GM12878 (cell line): ENCODE data around the gene THRA. TPM values are rescaled to one million over a fixed set of nuclear protein-coding genes. Genes with fewer than 3 reads are reported as not detected.

Source experiments
- ATAC-seq: fragments of 200-7000 bp; cut with Tn5 transposase; 3 replicates; pipeline ENCODE4 v1.9.1; 2020; ENCODE audit warnings: mild to moderate bottlenecking, moderate library complexity
- BruUV-seq: library from RNA; stranded (reverse); fragments of 400-500 nt; replicated peaks from 2 replicates; lab custom pipeline; 2021; lab: Mats Ljungman, UMichigan
- CTCF ChIA-PET: fragments of 300-600 bp; sonication (Branson Sonifier 250); formaldehyde crosslinking; extraction: SDS; loops from one replicate; lab custom pipeline; 2021; ENCODE audit warnings: inconsistent platforms; lab: Yijun Ruan, JAX
- POLR2A ChIA-PET: fragments of 350-600 bp; formaldehyde crosslinking; extraction: SDS; loops from one replicate; lab custom pipeline; 2021; ENCODE audit warnings: inconsistent platforms; lab: Charles Lee
- RAD21 ChIA-PET: fragments of 300-600 bp; sonication (Branson Sonifier 250); formaldehyde crosslinking; loops from one replicate; lab custom pipeline; 2023; ENCODE audit warnings: antibody characterized with exemption; ENCODE audit not compliant: unreplicated experiment; lab: Charles Lee
- SMC1A ChIA-PET: fragments of 300-600 bp; sonication (Branson Sonifier 250); formaldehyde crosslinking; loops from one replicate; lab custom pipeline; 2023; ENCODE audit not compliant: unreplicated experiment, uncharacterized antibody; lab: Charles Lee
- DNase-seq: peaks from one replicate; pipeline ENCODE4 v3.0.0-alpha.2; 2011; ENCODE audit warnings: low read depth, low spot score
- FAIRE-seq: peaks from 3 replicates; lab custom pipeline; 2011; peaks lifted over from hg19 to GRCh38; lab: Jason Lieb, UNC
- H2AFZ ChIP-seq: 2 replicates; pipeline ENCODE4 v1.6.0; 2011; ENCODE audit warnings: low read depth, low read length, control low read depth; ENCODE audit not compliant: control insufficient read depth
- H3K27ac ChIP-seq: 2 replicates; pipeline ENCODE4 v1.5.1; 2011; ENCODE audit warnings: control low read depth; ENCODE audit not compliant: control insufficient read depth, insufficient read depth
- H3K27me3 ChIP-seq, 2 experiments: replicated peaks in 1 of 2; 2 replicates each; pipeline versions ENCODE4 v1.6.0 to v1.6.1; 2011; ENCODE audit warnings: low read length in 1 of 2; ENCODE audit not compliant: control insufficient read depth in 2 of 2, insufficient read depth in 2 of 2
- H3K36me3 ChIP-seq, 2 experiments: 2 replicates each; pipeline ENCODE4 v1.5.1; 2011; ENCODE audit warnings: low read length in 1 of 2; ENCODE audit not compliant: control insufficient read depth in 2 of 2, insufficient read depth in 2 of 2
- H3K4me1 ChIP-seq: 2 replicates; pipeline ENCODE4 v1.6.1; 2011; ENCODE audit warnings: mild to moderate bottlenecking, low read length, moderate library complexity, mixed read lengths; ENCODE audit not compliant: control insufficient read depth, insufficient read depth
- H3K4me2 ChIP-seq: 2 replicates; pipeline ENCODE4 v1.6.0; 2011; ENCODE audit warnings: control low read depth; ENCODE audit not compliant: control insufficient read depth, insufficient read depth
- H3K4me3 ChIP-seq: fragments of 200-600 bp; sonication (generic); 2 replicates; pipeline ENCODE4 v1.5.1; 2016
- H3K79me2 ChIP-seq: 2 replicates; pipeline ENCODE4 v1.6.0; 2011; ENCODE audit warnings: low read length; ENCODE audit not compliant: control insufficient read depth, insufficient read depth
- H3K9ac ChIP-seq: 2 replicates; pipeline ENCODE4 v1.8.0; 2011; ENCODE audit warnings: low read length, control low read depth, mixed read lengths; ENCODE audit not compliant: control insufficient read depth, insufficient read depth
- H3K9me3 ChIP-seq: replicated peaks from 3 replicates; pipeline ENCODE4 v1.5.1; 2011; ENCODE audit warnings: mild to moderate bottlenecking, low read length; ENCODE audit not compliant: control insufficient read depth, insufficient read depth
- H4K20me1 ChIP-seq: 2 replicates; pipeline ENCODE4 v1.6.0; 2011; ENCODE audit not compliant: control insufficient read depth, insufficient read depth
- BMI1 ChIP-seq: fragments of 450-650 bp; IDR thresholded peaks from 2 replicates; pipeline ENCODE4 v1.6.1; 2016; ENCODE audit warnings: mild to moderate bottlenecking, moderate library complexity, borderline replicate concordance
- EED ChIP-seq: sonication (generic); IDR thresholded peaks from 2 replicates; pipeline ENCODE4 v1.6.1; 2016; ENCODE audit warnings: antibody characterized with exemption, low read depth
- ESRRA ChIP-seq: IDR thresholded peaks from 2 replicates; pipeline ENCODE4 v1.6.1; 2012; ENCODE audit warnings: mild to moderate bottlenecking, low read length, improper control_type of control experiment
- ETV6 ChIP-seq, 2 experiments: fragments of 450-650 bp in 1 of 2; IDR thresholded peaks in 1 of 2; conservative IDR thresholded peaks in 1 of 2; 2 replicates each; pipeline ENCODE4 v1.6.1; 2014; ENCODE audit warnings: antibody characterized with exemption in 1 of 2, borderline replicate concordance in 1 of 2, low read depth in 1 of 2, mild to moderate bottlenecking in 1 of 2, moderate library complexity in 1 of 2
- JUND ChIP-seq: IDR thresholded peaks from 2 replicates; pipeline ENCODE4 v1.6.1; 2012; ENCODE audit warnings: low read depth, mild to moderate bottlenecking, low read length, improper control_type of control experiment, moderate library complexity
- KLF5 ChIP-seq: fragments of 450-650 bp; IDR thresholded peaks from 2 replicates; pipeline ENCODE4 v1.6.1; 2014; ENCODE audit warnings: mild to moderate bottlenecking; ENCODE audit not compliant: partially characterized antibody
- MTA2 ChIP-seq: fragments of 450-650 bp; IDR thresholded peaks from 2 replicates; pipeline ENCODE4 v1.6.1; 2016; ENCODE audit warnings: low read depth, mild to moderate bottlenecking, moderate library complexity
- NBN ChIP-seq: fragments of 450-650 bp; IDR thresholded peaks from 2 replicates; pipeline ENCODE4 v1.6.1; 2016
- NFYA ChIP-seq: IDR thresholded peaks from 2 replicates; pipeline ENCODE4 v1.6.1; 2011; ENCODE audit warnings: low read depth, mild to moderate bottlenecking, low read length, improper control_type of control experiment, borderline replicate concordance
- PAX5 ChIP-seq: IDR thresholded peaks from 2 replicates; pipeline ENCODE4 v1.6.1; 2011; ENCODE audit warnings: low read depth, low read length, borderline replicate concordance
- PAX8 ChIP-seq: fragments of 450-650 bp; IDR thresholded peaks from 2 replicates; pipeline ENCODE4 v1.6.1; 2017; ENCODE audit warnings: mild to moderate bottlenecking, moderate library complexity
- POLR2AphosphoS5 ChIP-seq: IDR thresholded peaks from 2 replicates; pipeline ENCODE4 v1.6.1; 2011; ENCODE audit warnings: mild to moderate bottlenecking, low read length, inconsistent platforms
- RUNX3 ChIP-seq: IDR thresholded peaks from 2 replicates; pipeline ENCODE4 v1.6.1; 2012; ENCODE audit warnings: low read length, inconsistent platforms
- SIN3A ChIP-seq: IDR thresholded peaks from 2 replicates; pipeline ENCODE4 v1.6.1; 2012; ENCODE audit warnings: low read depth, low read length, improper control_type of control experiment
- SPI1 ChIP-seq: IDR thresholded peaks from 2 replicates; pipeline ENCODE4 v1.6.1; 2011; ENCODE audit warnings: low read depth, mild to moderate bottlenecking, low read length, moderate library complexity, borderline replicate concordance; ENCODE audit not compliant: insufficient read depth
- ZBTB4 ChIP-seq: fragments of 450-650 bp; formaldehyde crosslinking; IDR thresholded peaks from 2 replicates; pipeline ENCODE4 v1.4.0; 2022; ENCODE audit warnings: mild to moderate bottlenecking, moderate library complexity
- ZNF24 ChIP-seq: fragments of 450-650 bp; IDR thresholded peaks from 2 replicates; pipeline ENCODE4 v1.6.1; 2017; ENCODE audit warnings: antibody characterized with exemption, mild to moderate bottlenecking
- ZNF384 ChIP-seq: IDR thresholded peaks from 2 replicates; pipeline ENCODE4 v1.6.1; 2012; ENCODE audit warnings: low read depth, mild to moderate bottlenecking, low read length, improper control_type of control experiment, borderline replicate concordance
- WGBS: methylation state at CpG from one replicate; pipeline ENCODE4 v1.1.6; 2016; ENCODE audit warnings: low lambda C conversion rate; ENCODE audit not compliant: insufficient replicate concordance, insufficient coverage; ENCODE audit errors: missing lambda C conversion rate; 5-methylcytosine and 5-hydroxymethylcytosine counted together
- in situ Hi-C: fragments of 300-500 bp; cut with MboI; formaldehyde crosslinking; loops from 9 replicates; pipeline ENCODE4 v1.14.3; 2018; ENCODE audit warnings: mixed read lengths
- intact Hi-C: fragments of 100-400 bp; cut with micrococcal nuclease; formaldehyde crosslinking; loops from one replicate; pipeline ENCODE4 v1.14.2; 2022; ENCODE audit not compliant: unreplicated experiment
- polyA plus RNA-seq, 11 experiments: library from polyadenylated mRNA; depleted of rRNA in 4 of 11; unstranded in 6 of 11; stranded (reverse) in 5 of 11; fragments of >200 nt; fragmentation: Nextera tagmentation in 4 of 11; fragmentation: Illumina TruSeq in 1 of 11; extraction: Ambion mirVana in 4 of 11; extraction: Trizol in 1 of 11; gene quantifications; 1 replicate in 1 of 11; 2 replicates in 10 of 11; pipeline versions ENCODE4 v1.2.1 to v1.2.3, GENCODE V29; 2011 to 2016; ENCODE audit warnings: inconsistent platforms in 2 of 11, missing spikeins in 2 of 11, low read depth in 1 of 11
- total RNA-seq, 4 experiments: library from RNA; depleted of rRNA in 3 of 4; stranded (reverse); fragments of >200 nt in 3 of 4; fragmentation: Illumina TruSeq in 1 of 4; extraction: Trizol in 1 of 4; gene quantifications; 2 replicates each; pipeline versions ENCODE4 v1.2.1 to v1.2.3, GENCODE V29; 2013 to 2021

The THRA gene
- total and polyA plus RNA-seq, 10 of the 15 experiments (the other 5 are each of a cell fraction or from before 2014, with no cell fraction given) = 0.03 to 2.0 (median 0.64) TPM

GRCh38 chr17:40092581-40092980 is 29.8 kb downstream of the THRA start:
- CTCF ChIA-PET = interaction anchor here (1.1 kb wide), 1 partner anchor 18 kb away, joined by 5 read pairs; no protein-coding TSS in a partner anchor
- intact Hi-C loops = no loop called here
- H3K9ac ChIP-seq = no peak overlapping the region
- H3K27ac ChIP-seq = no peak overlapping the region
- in situ Hi-C loops = no loop called here
- SMC1A ChIA-PET = no interaction called here
- RAD21 ChIA-PET = interaction anchor here (1.1 to 1.3 kb wide), 2 partner anchors 19 to 21 kb away, joined by 4 to 6 read pairs; no protein-coding TSS in a partner anchor
- FAIRE-seq (no peak), DNase-seq (no peak), ATAC-seq (no peak)
- peaks cover 18% of the 10 kb centered on the region for H3K4me1 ChIP-seq
- WGBS = 72% methylated on average over 3 of the region's 3 CpGs
- H4K20me1 ChIP-seq = no peaks in the 10 kb centered on the region
- no peak overlapping the region for H3K4me2 ChIP-seq
- H3K4me3 ChIP-seq = no peak overlapping the region
- H2AFZ ChIP-seq = no peak overlapping the region
- TF ChIP-seq ZNF384 (no peak), POLR2AphosphoS5 (no peak), PAX8 (no peak), EED (no peak), SIN3A (no peak), MTA2 (no peak), NFYA (no peak), ZNF24 (no peak), ETV6 (conservative IDR thresholded peaks at IDR 0.05 in 1 of 2, IDR thresholded peaks at IDR 0.05 in 1 of 2; ENCODE audit: borderline replicate concordance in 1 of 2, low read depth in 1 of 2) (no peak), RUNX3 (no peak), BMI1 (no peak), KLF5 (no peak), ZBTB4 (no peak), JUND (no peak), ESRRA (no peak), NBN (no peak), SPI1 (no peak), PAX5 (no peak)
- no peaks in the 10 kb centered on the region for H3K9me3 ChIP-seq
- POLR2A ChIA-PET = interaction anchor here (1.0 kb wide), 1 partner anchor 79 kb away, joined by 3 read pairs; no protein-coding TSS in a partner anchor
- no peaks in the 10 kb centered on the region for H3K27me3 ChIP-seq
- H3K36me3 ChIP-seq = peaks cover 0 to 6% of the 10 kb centered on the region in 2 experiments; a peak in 3 of 4 replicates
- H3K79me2 ChIP-seq = peaks cover 6% of the 10 kb centered on the region
- BruUV-seq = no TSS peak
